Loucy (cell line): Measurements from ENCODE around the gene TDRD7.

Experiments used
- H2AFZ ChIP-seq: fragments of 200-600 bp; sonication (generic); 2 replicates; pipeline ENCODE4 v1.6.0; 2016; ENCODE audit warnings: antibody characterized with exemption, mild to moderate bottlenecking, low read length, moderate library complexity
- H3F3A ChIP-seq: fragments of 200-600 bp; 2 replicates; pipeline ENCODE4 v1.6.0; 2016; ENCODE audit warnings: antibody characterized with exemption, low read depth, mild to moderate bottlenecking
- H3K27me3 ChIP-seq: fragments of 200-600 bp; sonication (generic); 2 replicates; pipeline ENCODE4 v1.6.1; 2014; ENCODE audit warnings: low read length, mild to moderate bottlenecking; ENCODE audit not compliant: insufficient read depth, poor library complexity, severe bottlenecking
- H3K36me3 ChIP-seq: fragments of 200-600 bp; sonication (generic); 2 replicates; pipeline ENCODE4 v1.6.1; 2016; ENCODE audit warnings: low read length; ENCODE audit not compliant: insufficient read depth
- H3K4me1 ChIP-seq: fragments of 200-600 bp; sonication (generic); 2 replicates; pipeline ENCODE4 v1.5.1; 2014; ENCODE audit warnings: low read length, mild to moderate bottlenecking; ENCODE audit not compliant: insufficient read depth, poor library complexity, severe bottlenecking
- H3K4me2 ChIP-seq: fragments of 200-600 bp; sonication (generic); 2 replicates; pipeline ENCODE4 v1.6.0; 2014; ENCODE audit warnings: antibody characterized with exemption, low read length, low read depth, mild to moderate bottlenecking; ENCODE audit not compliant: poor library complexity, severe bottlenecking
- H3K4me3 ChIP-seq: fragments of 200-600 bp; sonication (generic); 2 replicates; pipeline ENCODE4 v1.5.1; 2014; ENCODE audit warnings: low read length, mild to moderate bottlenecking, mixed read lengths; ENCODE audit not compliant: poor library complexity, severe bottlenecking
- H3K79me2 ChIP-seq: fragments of 200-600 bp; sonication (generic); 2 replicates; pipeline ENCODE4 v1.6.1; 2014; ENCODE audit warnings: low read length; ENCODE audit not compliant: insufficient read depth
- H3K9ac ChIP-seq: fragments of 200-600 bp; sonication (generic); 2 replicates; pipeline ENCODE4 v1.6.0; 2014; ENCODE audit warnings: mild to moderate bottlenecking, low read depth, low read length, moderate library complexity; ENCODE audit not compliant: poor library complexity, severe bottlenecking
- H3K9me2 ChIP-seq: fragments of 200-600 bp; sonication (generic); replicated peaks from 2 replicates; pipeline ENCODE4 v1.6.1; 2016; ENCODE audit warnings: low read depth, low read length, mixed read lengths
- H3K9me3 ChIP-seq: fragments of 200-600 bp; sonication (generic); 2 replicates; pipeline ENCODE4 v1.6.1; 2014; ENCODE audit warnings: mild to moderate bottlenecking, antibody characterized with exemption, low read length, low read depth; ENCODE audit not compliant: insufficient read depth
- H4K20me1 ChIP-seq: fragments of 200-600 bp; sonication (generic); 2 replicates; pipeline ENCODE4 v1.6.0; 2014; ENCODE audit warnings: antibody characterized with exemption, low read length, mild to moderate bottlenecking; ENCODE audit not compliant: insufficient read depth, poor library complexity, severe bottlenecking
- CTCF ChIP-seq: fragments of 200-600 bp; sonication (generic); conservative IDR thresholded peaks from 2 replicates; pipeline ENCODE4 v1.5.1; 2014; ENCODE audit warnings: mild to moderate bottlenecking, antibody characterized with exemption, low read length
- EZH2phosphoT487 ChIP-seq: fragments of 200-600 bp; IDR thresholded peaks from 2 replicates; pipeline ENCODE4 v1.6.1; 2018; ENCODE audit warnings: antibody characterized with exemption, mild to moderate bottlenecking, moderate library complexity, borderline replicate concordance

TDRD7 gene

GRCh38 chr9:97479496-97480159 is 67.7 kb downstream of the TDRD7 start:
- no peak overlapping the region for H3K4me3 ChIP-seq
- H3K4me1 ChIP-seq, result no peaks in the 10 kb centered on the region

GRCh38 chr9:97480174-97480573 is 68.3 kb downstream of the TDRD7 start:
- Histone ChIP-seq H2AFZ (no peak overlapping the region), H3K4me2 (no peak overlapping the region), H3K4me3 (no peak overlapping the region), H4K20me1 (no peaks in the 10 kb centered on the region), H3K36me3 (peaks cover 5% of the 10 kb centered on the region; the same call in 1 of the 2 replicates), H3K27me3 (no peaks in the 10 kb centered on the region), H3K9me3 (no peaks in the 10 kb centered on the region), H3K4me1 (no peaks in the 10 kb centered on the region), H3K9ac (no peak overlapping the region), H3F3A (no peaks in the 10 kb centered on the region), H3K9me2 (no peaks in the 10 kb centered on the region), H3K79me2 (no peaks in the 10 kb centered on the region)
- no peak for TF ChIP-seq EZH2phosphoT487
- no peak for TF ChIP-seq CTCF

More at GRCh38 chr9:97479496-97480159, 67.7 kb downstream of the TDRD7 start:
- H2AFZ ChIP-seq, result no peak overlapping the region
- no peaks in the 10 kb centered on the region for H4K20me1 ChIP-seq
- TF ChIP-seq EZH2phosphoT487, result no peak
- no peak for TF ChIP-seq CTCF
- peaks cover 5% of the 10 kb centered on the region; the same call in 1 of the 2 replicates for H3K36me3 ChIP-seq
- no peaks in the 10 kb centered on the region for H3K9me3 ChIP-seq
- no peaks in the 10 kb centered on the region for H3K9me2 ChIP-seq
- no peaks in the 10 kb centered on the region for H3F3A ChIP-seq
- no peaks in the 10 kb centered on the region for H3K79me2 ChIP-seq
- no peaks in the 10 kb centered on the region for H3K27me3 ChIP-seq
- H3K4me2 ChIP-seq, result no peak overlapping the region
- no peak overlapping the region for H3K9ac ChIP-seq

GRCh38 chr9:97480749-97481148 is 68.9 kb downstream of the TDRD7 start:
- TF ChIP-seq CTCF (no peak), EZH2phosphoT487 (no peak)
- Histone ChIP-seq H3F3A (no peaks in the 10 kb centered on the region), H3K4me3 (no peak overlapping the region), H3K4me2 (no peak overlapping the region), H3K79me2 (no peaks in the 10 kb centered on the region), H3K9ac (no peak overlapping the region), H3K9me3 (no peaks in the 10 kb centered on the region), H4K20me1 (no peaks in the 10 kb centered on the region), H3K36me3 (peaks cover 5% of the 10 kb centered on the region; the same call in 1 of the 2 replicates), H3K4me1 (no peaks in the 10 kb centered on the region), H3K9me2 (no peaks in the 10 kb centered on the region), H2AFZ (no peak overlapping the region), H3K27me3 (no peaks in the 10 kb centered on the region)
